Left lobe of liver (tissue), 2 donors: ENCODE data around the gene FASN. TPM values are rescaled to one million over a fixed set of nuclear protein-coding genes. Genes with fewer than 3 reads are reported as not detected.
A peak's percentile ranks its signal among the peaks of the same experiment; 100 is the strongest.

Experiments
- ATAC-seq: fragments of 200-7000 bp; cut with Tn5 transposase; one replicate; pipeline ENCODE4 v1.9.1; 2020; ENCODE audit warnings: mild to moderate bottlenecking, moderate library complexity
- DNase-seq: peaks from one replicate; pipeline ENCODE4 v3.0.0-alpha.2; 2020; ENCODE audit warnings: low spot score
- total RNA-seq: library from RNA; stranded (reverse); gene quantifications from one replicate; pipeline ENCODE4 v1.2.1, GENCODE V29; 2021
- donor health status: DM: no; HTN: no; CAD: no; lungs with moderate emphysema.
- donor health status: DM: no; HTN: yes; CAD: no.

Gene FASN
- total RNA-seq, 1 donor from 2014 or later = 267 TPM

- ATAC-seq = peak; percentile 2
- no peak for DNase-seq
Observed at GRCh38 chr17:82118168-82118814, 20.3 kb upstream of the FASN start.

- ATAC-seq (peak; percentile 62), DNase-seq (peak; percentile 92)
Observed at GRCh38 chr17:82117139-82118090, 19.4 kb upstream of the FASN start.

GRCh38 chr17:82116246-82116645 lies 18.2 kb upstream of the FASN start:
- no peak for DNase-seq
- no peak for ATAC-seq

- DNase-seq (peak; percentile 96), ATAC-seq (peak; percentile 55)
Observed at GRCh38 chr17:82114872-82115271, 16.8 kb upstream of the FASN start.

- no peak for DNase-seq
- ATAC-seq = no peak
Observed at GRCh38 chr17:82114447-82114846, 16.4 kb upstream of the FASN start.

- DNase-seq = no peak
- ATAC-seq = no peak
Observed at GRCh38 chr17:82113941-82114340, 15.9 kb upstream of the FASN start.

GRCh38 chr17:82113422-82113821 lies 15.4 kb upstream of the FASN start:
- no peak for ATAC-seq
- no peak for DNase-seq

- no peak for DNase-seq
- peak; percentile 13 for ATAC-seq
Observed at GRCh38 chr17:82112914-82113311, 14.9 kb upstream of the FASN start.

- DNase-seq (peak; percentile 81), ATAC-seq (peak; percentile 44)
Observed at GRCh38 chr17:82112181-82112913, 14.3 kb upstream of the FASN start.

GRCh38 chr17:82110298-82110697 lies 12.3 kb upstream of the FASN start:
- DNase-seq (peak; percentile 78), ATAC-seq (peak; percentile 30)

GRCh38 chr17:82108961-82109475 lies 11.0 kb upstream of the FASN start:
- DNase-seq = no peak
- no peak for ATAC-seq

GRCh38 chr17:82108496-82108945 lies 10.5 kb upstream of the FASN start:
- ATAC-seq (peak; percentile 3), DNase-seq (no peak)

- peak; percentile 50 for ATAC-seq
- peak; percentile 98 for DNase-seq
Observed at GRCh38 chr17:82108038-82108437, 10.0 kb upstream of the FASN start.

- DNase-seq = no peak
- peak; percentile 4 for ATAC-seq
Observed at GRCh38 chr17:82107341-82107860, 9.4 kb upstream of the FASN start.

- DNase-seq (no peak), ATAC-seq (peak; percentile 0)
Observed at GRCh38 chr17:82106688-82107305, 8.8 kb upstream of the FASN start.

GRCh38 chr17:82105882-82106687 lies 8.0 kb upstream of the FASN start:
- DNase-seq (peak; percentile 76), ATAC-seq (peak; percentile 2)

GRCh38 chr17:82105417-82105881 lies 7.4 kb upstream of the FASN start:
- DNase-seq (no peak), ATAC-seq (no peak)

GRCh38 chr17:82104797-82105416 lies 6.9 kb upstream of the FASN start:
- ATAC-seq = no peak
- DNase-seq = no peak
